ENCODE data around the gene IGF1R. TPM values are rescaled to one million over a fixed set of nuclear protein-coding genes. Genes with fewer than 3 reads are reported as not detected.

IGF1R gene
- total RNA-seq, 1 experiment from 2014 or later: 125 TPM

GRCh38 chr15:98674336-98674735 is 26.0 kb downstream of the IGF1R start:
- Mint-ChIP-seq H3K9me3 (no peaks in the 10 kb centered on the region), H3K36me3 (no peaks in the 10 kb centered on the region; the same call in 1 of the 2 replicates), H3K27me3 (ENCODE audit: low read depth) (no peaks in the 10 kb centered on the region), H3K4me1 (peaks cover 80% of the 10 kb centered on the region), H3K27ac (peak overlapping the region; percentile 71), H3K4me3 (no peak overlapping the region)
- POLR2A ChIA-PET: no interaction called here
- ATAC-seq (no peak), DNase-seq (ENCODE audit: low spot score) (no peak)
- CTCF ChIA-PET: no interaction called here
- TF ChIP-seq IRF1 (CRISPR knock-in tag; IDR thresholded peaks at IDR 0.05): no peak
- TF ChIP-seq NFYB (CRISPR knock-in tag; conservative IDR thresholded peaks at IDR 0.05; ENCODE audit: low read depth): no peak
- TF ChIP-seq NFATC4 (CRISPR knock-in tag; IDR thresholded peaks at IDR 0.05): no peak
- TF ChIP-seq RELA (CRISPR knock-in tag; IDR thresholded peaks at IDR 0.05; ENCODE audit: borderline replicate concordance): no peak
- TF ChIP-seq TEAD4 (CRISPR knock-in tag; IDR thresholded peaks at IDR 0.05): no peak
- TF ChIP-seq PRRX2 (CRISPR knock-in tag; IDR thresholded peaks at IDR 0.05): no peak
- TF ChIP-seq FOXP1 (CRISPR knock-in tag; IDR thresholded peaks at IDR 0.05; ENCODE audit: borderline replicate concordance): no peak
- no peak for TF ChIP-seq ZNF396 (CRISPR knock-in tag; IDR thresholded peaks at IDR 0.05; ENCODE audit: borderline replicate concordance)
- TF ChIP-seq ZNF138 (CRISPR knock-in tag; conservative IDR thresholded peaks at IDR 0.05): no peak
- no peak for TF ChIP-seq CDX4 (CRISPR knock-in tag; IDR thresholded peaks at IDR 0.05; ENCODE audit: borderline replicate concordance)
- TF ChIP-seq RORB (CRISPR knock-in tag; IDR thresholded peaks at IDR 0.05): no peak
- no peak for TF ChIP-seq HMGXB4 (CRISPR knock-in tag; IDR thresholded peaks at IDR 0.05)
- TF ChIP-seq ARID4B (CRISPR knock-in tag; IDR thresholded peaks at IDR 0.05; ENCODE audit: borderline replicate concordance): no peak
- no peak for TF ChIP-seq SMAD4 (CRISPR knock-in tag; IDR thresholded peaks at IDR 0.05)
- no peak for TF ChIP-seq NR3C1 (CRISPR knock-in tag; conservative IDR thresholded peaks at IDR 0.05; ENCODE audit: low read depth)
- TF ChIP-seq TP53 (CRISPR knock-in tag; IDR thresholded peaks at IDR 0.05): no peak
- TF ChIP-seq ZNF121 (CRISPR knock-in tag; IDR thresholded peaks at IDR 0.05): no peak
- no peak for TF ChIP-seq E2F4 (CRISPR knock-in tag; IDR thresholded peaks at IDR 0.05; ENCODE audit: borderline replicate concordance, low read depth)
- TF ChIP-seq ZNF423 (CRISPR knock-in tag; IDR thresholded peaks at IDR 0.05): no peak
- no peak for TF ChIP-seq ZNF425 (CRISPR knock-in tag; conservative IDR thresholded peaks at IDR 0.05)

All from WTC11 (cell line).